ENCODE results near the gene PHF14. TPM values are rescaled to one million over a fixed set of nuclear protein-coding genes. Genes with fewer than 3 reads are reported as not detected.

Gene PHF14
- total RNA-seq, 6 donors from 2014 or later: 19.0 to 85.9 (median 24.0) TPM

DNA sequence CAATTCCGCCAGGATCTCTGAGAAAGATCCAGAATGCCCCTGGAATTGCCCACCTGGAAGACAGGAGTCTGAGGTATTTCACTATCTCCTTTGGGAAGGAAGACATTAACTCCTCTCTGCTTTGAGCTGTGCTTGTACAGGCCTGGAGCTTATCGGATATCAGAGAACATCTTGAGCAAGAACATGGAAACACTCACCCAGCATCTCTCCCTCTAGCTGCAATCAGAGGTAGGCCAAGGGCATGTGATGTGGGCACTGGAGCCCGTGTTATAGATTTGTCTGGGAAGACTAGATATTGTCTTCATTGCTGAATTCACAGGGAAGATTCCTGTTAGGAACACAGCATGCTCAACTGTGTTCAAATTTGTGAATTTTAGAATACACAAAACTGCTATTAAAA is 233.9 kb downstream of the PHF14 start:
- Histone ChIP-seq H3K4me1 (peaks cover 8 to 13% (median 8%) of the 10 kb centered on the region in 4 donors), H3K27me3 (no peaks in the 10 kb centered on the region), H3K36me3 (no peaks in the 10 kb centered on the region), H3K27ac (no peak overlapping the region), H3K9me3 (no peaks in the 10 kb centered on the region), H3K4me3 (no peak overlapping the region)
- 79 to 82% methylated on average over 3 of the region's 3 CpGs for WGBS, 2 donors
- TF ChIP-seq POLR2AphosphoS5 (IDR thresholded peaks at IDR 0.05) (no peak), EP300 (IDR thresholded peaks at IDR 0.05) (no peak), POLR2A (IDR thresholded peaks at IDR 0.05) (no peak)
- TF ChIP-seq, protein P1, sequence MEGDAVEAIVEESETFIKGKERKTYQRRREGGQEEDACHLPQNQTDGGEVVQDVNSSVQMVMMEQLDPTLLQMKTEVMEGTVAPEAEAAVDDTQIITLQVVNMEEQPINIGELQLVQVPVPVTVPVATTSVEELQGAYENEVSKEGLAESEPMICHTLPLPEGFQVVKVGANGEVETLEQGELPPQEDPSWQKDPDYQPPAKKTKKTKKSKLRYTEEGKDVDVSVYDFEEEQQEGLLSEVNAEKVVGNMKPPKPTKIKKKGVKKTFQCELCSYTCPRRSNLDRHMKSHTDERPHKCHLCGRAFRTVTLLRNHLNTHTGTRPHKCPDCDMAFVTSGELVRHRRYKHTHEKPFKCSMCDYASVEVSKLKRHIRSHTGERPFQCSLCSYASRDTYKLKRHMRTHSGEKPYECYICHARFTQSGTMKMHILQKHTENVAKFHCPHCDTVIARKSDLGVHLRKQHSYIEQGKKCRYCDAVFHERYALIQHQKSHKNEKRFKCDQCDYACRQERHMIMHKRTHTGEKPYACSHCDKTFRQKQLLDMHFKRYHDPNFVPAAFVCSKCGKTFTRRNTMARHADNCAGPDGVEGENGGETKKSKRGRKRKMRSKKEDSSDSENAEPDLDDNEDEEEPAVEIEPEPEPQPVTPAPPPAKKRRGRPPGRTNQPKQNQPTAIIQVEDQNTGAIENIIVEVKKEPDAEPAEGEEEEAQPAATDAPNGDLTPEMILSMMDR (IDR thresholded peaks at IDR 0.05): no peak
- DNase-seq (no peak), ATAC-seq (ENCODE audit: low FRiP score in 2 of 2) (no peak)

DNA sequence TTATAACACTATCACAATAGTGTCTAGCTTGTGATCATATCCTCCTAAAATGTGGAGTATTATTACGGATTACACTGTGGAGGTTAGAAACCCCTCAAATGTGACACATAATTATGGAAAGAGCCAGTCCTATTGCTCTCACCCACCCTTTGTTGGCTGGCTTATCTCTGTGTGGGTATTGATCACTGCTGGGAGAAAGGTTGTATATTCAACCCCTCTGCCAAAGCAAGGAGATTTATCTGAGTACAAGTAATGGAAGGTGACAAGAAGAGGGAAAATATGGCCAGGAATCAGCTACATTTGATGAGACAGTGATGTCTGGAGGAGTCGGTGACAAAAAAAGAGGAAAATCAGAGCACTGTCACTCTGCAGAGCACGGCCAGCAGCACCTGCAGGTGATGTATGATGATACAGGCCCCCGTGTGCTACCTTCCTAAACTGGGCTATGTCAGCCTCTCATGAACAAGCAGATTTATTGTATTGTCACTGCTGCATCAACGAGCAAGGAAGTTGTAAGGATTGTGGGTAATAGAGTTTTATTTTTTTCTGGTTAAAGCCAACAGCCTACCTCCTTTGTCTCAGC is 235.3 kb downstream of the PHF14 start:
- WGBS, 2 donors: 73 to 76% methylated on average over 5 of the region's 5 CpGs

DNA sequence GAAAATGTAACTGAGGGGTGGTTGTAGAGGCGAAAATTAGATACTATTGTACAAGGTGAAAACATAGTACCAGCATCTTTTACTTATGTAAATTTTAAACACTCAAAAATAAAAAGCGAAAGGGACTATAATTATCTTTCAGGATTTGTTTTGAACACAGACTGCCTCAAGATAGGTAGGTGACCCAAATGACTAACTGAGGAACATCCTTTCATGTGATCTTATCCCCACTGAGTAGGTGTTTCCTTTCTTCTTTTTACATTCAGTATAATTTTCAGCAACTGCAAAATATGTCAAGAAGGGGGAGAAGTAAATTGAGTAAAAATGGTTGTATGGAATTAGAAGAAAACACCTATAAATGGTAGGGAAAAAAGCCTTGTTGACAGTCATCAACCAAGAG is 236.7 kb downstream of the PHF14 start:
- Histone ChIP-seq H3K27ac (no peak overlapping the region), H3K27me3 (no peaks in the 10 kb centered on the region), H3K4me1 (peaks cover 8 to 23% (median 15%) of the 10 kb centered on the region in 4 donors), H3K36me3 (no peaks in the 10 kb centered on the region), H3K9me3 (no peaks in the 10 kb centered on the region), H3K4me3 (no peak overlapping the region)
- WGBS, 2 donors: 89 to 95% methylated on average over 2 of the region's 2 CpGs
- DNase-seq (no peak), ATAC-seq (ENCODE audit: low FRiP score in 2 of 2) (no peak)
- TF ChIP-seq POLR2A (IDR thresholded peaks at IDR 0.05) (no peak), EP300 (IDR thresholded peaks at IDR 0.05) (no peak), POLR2AphosphoS5 (IDR thresholded peaks at IDR 0.05) (no peak)
- TF ChIP-seq, protein P1 (IDR thresholded peaks at IDR 0.05): no peak

More for the DNA sequence above, 235.3 kb downstream of the PHF14 start:
- ATAC-seq (ENCODE audit: low FRiP score in 2 of 2): no peak
- Histone ChIP-seq H3K27me3 (no peaks in the 10 kb centered on the region), H3K4me3 (no peak overlapping the region), H3K9me3 (no peaks in the 10 kb centered on the region), H3K4me1 (peaks cover 8 to 23% (median 15%) of the 10 kb centered on the region in 4 donors), H3K36me3 (no peaks in the 10 kb centered on the region), H3K27ac (no peak overlapping the region)
- TF ChIP-seq POLR2A (IDR thresholded peaks at IDR 0.05) (no peak), EP300 (IDR thresholded peaks at IDR 0.05) (no peak), POLR2AphosphoS5 (IDR thresholded peaks at IDR 0.05) (no peak)
- TF ChIP-seq, protein P1 (IDR thresholded peaks at IDR 0.05): no peak
- no peak for DNase-seq

DNA sequence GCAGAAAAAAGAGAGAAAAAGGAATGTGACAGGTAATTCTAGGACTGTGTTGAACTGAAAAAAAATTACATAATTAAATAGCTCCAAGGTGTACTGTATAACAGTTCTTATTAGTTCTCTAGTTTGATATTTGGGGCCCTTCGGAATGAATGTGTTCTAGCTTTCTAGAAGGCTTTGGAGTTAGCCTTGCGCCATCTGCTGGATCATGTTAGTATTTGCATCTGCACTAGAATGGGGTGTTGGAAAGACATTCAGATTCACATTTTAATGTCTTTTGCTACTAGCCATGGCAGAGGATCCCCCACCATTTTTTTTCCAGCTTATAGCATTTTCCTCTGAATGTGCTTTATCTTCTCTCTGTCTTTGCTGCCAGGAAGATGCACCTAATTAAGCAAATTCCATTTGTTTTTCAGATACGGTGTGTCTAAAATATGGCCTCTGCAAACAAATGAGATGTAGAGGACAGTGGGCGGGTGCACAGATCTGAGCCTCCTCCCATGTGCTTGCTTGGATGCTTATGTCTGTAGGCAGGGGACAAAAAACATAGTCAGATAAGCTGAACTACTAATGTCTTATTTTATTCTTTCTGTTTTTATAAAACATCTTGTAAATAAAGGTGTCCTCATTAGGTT is 238.5 kb downstream of the PHF14 start:
- Histone ChIP-seq H3K4me3 (no peak overlapping the region), H3K4me1 (peaks cover 2 to 28% (median 18%) of the 10 kb centered on the region in 4 donors), H3K27me3 (no peaks in the 10 kb centered on the region), H3K36me3 (no peaks in the 10 kb centered on the region), H3K9me3 (no peaks in the 10 kb centered on the region), H3K27ac (no peak overlapping the region)
- TF ChIP-seq POLR2AphosphoS5 (IDR thresholded peaks at IDR 0.05) (no peak), POLR2A (IDR thresholded peaks at IDR 0.05) (no peak)
- TF ChIP-seq, protein P1 (IDR thresholded peaks at IDR 0.05): peak; percentile 57 to 84 (median 74)
- DNase-seq (peak in 1 of 2 donors; percentile 63), ATAC-seq (ENCODE audit: low FRiP score in 2 of 2) (peak; percentile 83 to 87)
- 30 to 31% methylated on average over 4 of the region's 4 CpGs for WGBS, 2 donors
